D721Med (cell line): Measurements from ENCODE around the gene CSK.

Experiments used
- DNase-seq: peaks from one replicate; pipeline ENCODE4 v3.0.0; 2011; ENCODE audit warnings: low spot score; ENCODE audit not compliant: insufficient read length
- FAIRE-seq: peaks from 2 replicates; lab custom pipeline; 2011; peaks lifted over from hg19 to GRCh38; lab: Jason Lieb, UNC
- CTCF ChIP-seq: IDR thresholded peaks from 2 replicates; pipeline ENCODE4 v1.5.1; 2012; ENCODE audit warnings: mild to moderate bottlenecking, control low read depth; ENCODE audit not compliant: insufficient read depth; ENCODE audit errors: missing control alignments

The CSK gene

GRCh38 chr15:74799255-74799855 is 17.5 kb downstream of the CSK start:
- FAIRE-seq: no peak
- no peak for DNase-seq

GRCh38 chr15:74799856-74800558 is 18.1 kb downstream of the CSK start:
- peak; percentile 81 for DNase-seq

More at GRCh38 chr15:74799255-74799855, 17.5 kb downstream of the CSK start:
- TF ChIP-seq CTCF: peak; percentile 7

GRCh38 chr15:74800559-74801094 is 18.7 kb downstream of the CSK start:
- no peak for TF ChIP-seq CTCF
- DNase-seq (no peak), FAIRE-seq (no peak)

More at GRCh38 chr15:74799856-74800558, 18.1 kb downstream of the CSK start:
- FAIRE-seq: no peak
- TF ChIP-seq CTCF: peak; percentile 76

GRCh38 chr15:74801311-74801997 is 19.6 kb downstream of the CSK start:
- TF ChIP-seq CTCF: no peak
- FAIRE-seq (no peak), DNase-seq (no peak)

GRCh38 chr15:74802290-74802689 is 20.4 kb downstream of the CSK start:
- no peak for TF ChIP-seq CTCF
- DNase-seq (no peak), FAIRE-seq (no peak)

GRCh38 chr15:74802862-74803447 is 21.1 kb downstream of the CSK start:
- no peak for FAIRE-seq
- no peak for TF ChIP-seq CTCF
- no peak for DNase-seq
